HG03469 (cell line): ENCODE results near the gene PCDHGA8.
A peak's percentile ranks its signal among the peaks of the same experiment; 100 is the strongest.
"Not testable (repeated sequence)": the region's sequence is repeated elsewhere in the genome, so short reads cannot be mapped to it uniquely, and the experiment has no call there.

Source experiments
- ATAC-seq: cut with Tn5 transposase; IDR thresholded peaks from one replicate; pipeline ENCODE4 v1.9.1; 2021; ENCODE audit warnings: mild to moderate bottlenecking, moderate library complexity, moderate number of reproducible peaks; ENCODE audit not compliant: unreplicated experiment

PCDHGA8 gene

GRCh38 chr5:141430332-141431113 lies 38.1 kb downstream of the PCDHGA8 start, which contains the start of gene PCDHGA12:
PCDHGA12 (plus strand) TSS chr5:141430507; CDS start chr5:141430760, 253 bp downstream.
- peak; percentile 85 for ATAC-seq

- peak; percentile 23 for ATAC-seq
Observed at GRCh38 chr5:141431286-141431685, 38.9 kb downstream of the PCDHGA8 start.

GRCh38 chr5:141432308-141432707 lies 39.9 kb downstream of the PCDHGA8 start:
- ATAC-seq: not testable (repeated sequence)

- not testable (repeated sequence) for ATAC-seq
Observed at GRCh38 chr5:141432726-141433125, 40.3 kb downstream of the PCDHGA8 start.

GRCh38 chr5:141434006-141434405 lies 41.6 kb downstream of the PCDHGA8 start:
- no peak for ATAC-seq

GRCh38 chr5:141437221-141437620 lies 44.8 kb downstream of the PCDHGA8 start:
- ATAC-seq: no peak

- no peak for ATAC-seq
Observed at GRCh38 chr5:141439411-141440141, 47.1 kb downstream of the PCDHGA8 start.

GRCh38 chr5:141440341-141440740 lies 47.9 kb downstream of the PCDHGA8 start:
- no peak for ATAC-seq

- ATAC-seq: no peak
Observed at GRCh38 chr5:141441571-141442170, 49.2 kb downstream of the PCDHGA8 start.
